GM12878 (cell line): ENCODE data around the gene GORASP2.

Experiments
- CHD4 ChIP-seq: fragments of 200-600 bp; sonication (generic); IDR thresholded peaks from 2 replicates; pipeline ENCODE4 v1.6.1; 2016; ENCODE audit warnings: mild to moderate bottlenecking
- EP300 ChIP-seq, 2 experiments: fragments of 150-350 bp in 1 of 2; IDR thresholded peaks; 2 replicates each; pipeline ENCODE4 v1.6.1; 2011 to 2012; ENCODE audit warnings: low read depth in 2 of 2, low read length in 2 of 2, borderline replicate concordance in 1 of 2, improper control_type of control experiment in 1 of 2, inconsistent platforms in 1 of 2; ENCODE audit not compliant: control insufficient read depth in 1 of 2
- TF ChIP-seq, protein P1 (sequence below), 3 experiments: IDR thresholded peaks in 2 of 3; conservative IDR thresholded peaks in 1 of 3; 2 replicates each; pipeline ENCODE4 v1.5.1; 2011; ENCODE audit warnings: low read depth in 3 of 3, low read length in 3 of 3, mild to moderate bottlenecking in 3 of 3, control low read depth in 2 of 3, moderate library complexity in 2 of 3, inconsistent platforms in 1 of 3, mixed read lengths in 1 of 3; ENCODE audit not compliant: control insufficient read depth in 2 of 3, insufficient read depth in 1 of 3; ENCODE audit errors: extremely low read depth in 1 of 3
- TF ChIP-seq, protein P2 (sequence below): IDR thresholded peaks from 2 replicates; pipeline ENCODE4 v1.6.1; 2011; ENCODE audit warnings: mild to moderate bottlenecking, low read depth, low read length, moderate library complexity; ENCODE audit not compliant: insufficient replicate concordance

DNA sequence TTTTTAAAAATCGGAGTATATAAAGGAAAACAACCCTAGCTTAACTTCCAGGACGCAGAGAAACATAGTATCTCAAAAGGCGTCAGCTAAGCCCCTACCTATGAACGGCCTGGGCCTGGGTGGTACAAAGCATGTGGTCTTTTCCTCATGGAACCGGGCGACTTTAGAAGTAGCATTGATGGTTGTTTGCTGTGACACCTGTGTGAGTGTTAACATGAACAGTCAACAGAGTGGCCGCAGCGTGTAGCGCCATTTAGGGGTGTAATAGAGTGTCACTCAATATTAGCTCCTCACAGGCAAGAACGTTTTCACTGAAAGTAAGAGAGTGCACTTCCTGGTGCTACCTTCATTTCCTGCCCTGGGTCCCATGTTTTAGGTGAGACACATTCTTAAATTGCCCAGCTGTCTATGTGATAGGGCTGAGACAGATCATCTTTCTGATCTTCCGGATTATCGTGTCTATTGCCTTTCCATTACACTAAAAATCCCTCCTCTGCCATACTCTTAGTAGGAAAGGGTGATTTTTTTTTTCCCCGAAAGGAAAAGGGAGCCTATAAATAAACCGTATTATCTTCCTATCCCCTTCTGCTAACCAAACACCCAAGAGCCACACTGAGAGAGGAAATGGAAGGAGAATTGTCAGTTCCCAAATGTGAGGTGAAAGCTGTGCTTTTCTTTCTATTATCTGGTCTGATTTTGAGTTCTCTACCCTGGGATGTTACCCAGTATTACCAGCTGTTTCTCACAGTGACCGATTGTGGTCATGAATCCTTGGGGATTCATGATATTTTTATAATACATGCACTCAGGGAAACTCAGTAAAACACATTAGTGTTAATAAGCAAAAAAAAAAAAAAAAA lies 1.3 kb downstream of the GORASP2 start:
- TF ChIP-seq, protein P1, sequence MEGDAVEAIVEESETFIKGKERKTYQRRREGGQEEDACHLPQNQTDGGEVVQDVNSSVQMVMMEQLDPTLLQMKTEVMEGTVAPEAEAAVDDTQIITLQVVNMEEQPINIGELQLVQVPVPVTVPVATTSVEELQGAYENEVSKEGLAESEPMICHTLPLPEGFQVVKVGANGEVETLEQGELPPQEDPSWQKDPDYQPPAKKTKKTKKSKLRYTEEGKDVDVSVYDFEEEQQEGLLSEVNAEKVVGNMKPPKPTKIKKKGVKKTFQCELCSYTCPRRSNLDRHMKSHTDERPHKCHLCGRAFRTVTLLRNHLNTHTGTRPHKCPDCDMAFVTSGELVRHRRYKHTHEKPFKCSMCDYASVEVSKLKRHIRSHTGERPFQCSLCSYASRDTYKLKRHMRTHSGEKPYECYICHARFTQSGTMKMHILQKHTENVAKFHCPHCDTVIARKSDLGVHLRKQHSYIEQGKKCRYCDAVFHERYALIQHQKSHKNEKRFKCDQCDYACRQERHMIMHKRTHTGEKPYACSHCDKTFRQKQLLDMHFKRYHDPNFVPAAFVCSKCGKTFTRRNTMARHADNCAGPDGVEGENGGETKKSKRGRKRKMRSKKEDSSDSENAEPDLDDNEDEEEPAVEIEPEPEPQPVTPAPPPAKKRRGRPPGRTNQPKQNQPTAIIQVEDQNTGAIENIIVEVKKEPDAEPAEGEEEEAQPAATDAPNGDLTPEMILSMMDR (IDR thresholded peaks at IDR 0.05 in 2 of 3, conservative IDR thresholded peaks at IDR 0.05 in 1 of 3; ENCODE audit: control insufficient read depth in 2 of 3, extremely low read depth in 1 of 3, insufficient read depth in 1 of 3, low read depth in 3 of 3, low read length in 3 of 3) = 0 out of 6 replicates have a peak, but pooled peaks of 1 of the 3 experiments have one; percentile 6
- no peak for TF ChIP-seq CHD4
- no peak for TF ChIP-seq EP300 (IDR thresholded peaks at IDR 0.05; ENCODE audit: borderline replicate concordance in 1 of 2, control insufficient read depth in 1 of 2, low read depth in 2 of 2, low read length in 2 of 2)
- TF ChIP-seq, protein P2, sequence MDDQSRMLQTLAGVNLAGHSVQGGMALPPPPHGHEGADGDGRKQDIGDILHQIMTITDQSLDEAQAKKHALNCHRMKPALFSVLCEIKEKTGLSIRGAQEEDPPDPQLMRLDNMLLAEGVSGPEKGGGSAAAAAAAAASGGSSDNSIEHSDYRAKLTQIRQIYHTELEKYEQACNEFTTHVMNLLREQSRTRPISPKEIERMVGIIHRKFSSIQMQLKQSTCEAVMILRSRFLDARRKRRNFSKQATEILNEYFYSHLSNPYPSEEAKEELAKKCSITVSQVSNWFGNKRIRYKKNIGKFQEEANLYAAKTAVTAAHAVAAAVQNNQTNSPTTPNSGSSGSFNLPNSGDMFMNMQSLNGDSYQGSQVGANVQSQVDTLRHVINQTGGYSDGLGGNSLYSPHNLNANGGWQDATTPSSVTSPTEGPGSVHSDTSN = peak; percentile 86
